ENCODE data around the gene NEK1. TPM values are rescaled to one million over a fixed set of nuclear protein-coding genes. Genes with fewer than 3 reads are reported as not detected.
"Not testable (repeated sequence)": the region's sequence is repeated elsewhere in the genome, so short reads cannot be mapped to it uniquely, and the experiment has no call there.

Gene NEK1
- total RNA-seq, 1 donor = 6.0 TPM

GRCh38 chr4:169593050-169593560, 19.3 kb downstream of the NEK1 start:
- no peaks in the 10 kb centered on the region for H3K9me3 ChIP-seq (ENCODE audit: low read depth, low read length)
- H3K4me1 ChIP-seq (ENCODE audit: insufficient read depth, low read length) = no peaks in the 10 kb centered on the region
- H3K4me3 ChIP-seq (ENCODE audit: low read length) = no peak overlapping the region
- H3K27me3 ChIP-seq (ENCODE audit: insufficient read depth, low read length) = no peaks in the 10 kb centered on the region

DNA sequence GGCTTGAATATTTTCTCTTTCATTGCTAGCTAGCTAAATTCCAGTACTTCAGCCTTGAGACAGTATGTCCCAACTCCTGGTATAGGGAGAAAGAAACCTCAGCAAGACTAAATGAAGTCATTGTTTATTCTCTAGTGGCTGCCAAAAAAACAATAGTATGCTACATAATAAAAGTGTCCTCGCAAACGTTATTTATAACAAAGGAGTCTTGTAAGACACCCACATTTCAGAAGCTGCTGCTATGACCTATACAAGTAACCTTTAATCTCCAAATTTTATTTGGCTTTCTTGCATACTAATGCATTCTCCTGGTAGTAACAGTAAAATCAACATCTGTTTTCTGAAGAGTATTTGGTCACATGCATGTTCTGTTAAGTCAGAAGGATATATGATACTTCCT, 28.8 kb downstream of the NEK1 start:
- no peak overlapping the region for H3K4me3 ChIP-seq (ENCODE audit: low read length)
- no peaks in the 10 kb centered on the region for H3K4me1 ChIP-seq (ENCODE audit: insufficient read depth, low read length)
- no peaks in the 10 kb centered on the region for H3K27me3 ChIP-seq (ENCODE audit: insufficient read depth, low read length)
- no peaks in the 10 kb centered on the region for H3K9me3 ChIP-seq (ENCODE audit: low read depth, low read length)

DNA sequence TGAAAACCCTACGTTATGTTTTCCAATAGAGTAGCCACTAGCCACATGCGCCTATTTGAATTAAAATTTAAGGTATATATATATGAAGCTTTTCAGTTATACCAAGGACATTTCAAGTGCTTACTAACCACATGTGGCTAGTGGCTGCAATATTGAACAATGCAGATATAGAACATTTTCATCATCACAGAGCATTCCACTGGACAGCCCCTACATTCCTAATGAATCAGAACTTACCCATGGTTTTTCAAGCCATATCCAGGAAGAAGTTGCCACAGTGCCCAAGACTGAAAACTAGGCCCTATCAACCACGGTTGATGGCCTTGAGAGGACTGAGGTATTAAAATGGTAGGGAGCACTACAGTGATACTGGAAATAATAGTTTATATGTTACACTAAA, 29.7 kb downstream of the NEK1 start:
- no peak overlapping the region for H3K4me3 ChIP-seq (ENCODE audit: low read length)

DNA sequence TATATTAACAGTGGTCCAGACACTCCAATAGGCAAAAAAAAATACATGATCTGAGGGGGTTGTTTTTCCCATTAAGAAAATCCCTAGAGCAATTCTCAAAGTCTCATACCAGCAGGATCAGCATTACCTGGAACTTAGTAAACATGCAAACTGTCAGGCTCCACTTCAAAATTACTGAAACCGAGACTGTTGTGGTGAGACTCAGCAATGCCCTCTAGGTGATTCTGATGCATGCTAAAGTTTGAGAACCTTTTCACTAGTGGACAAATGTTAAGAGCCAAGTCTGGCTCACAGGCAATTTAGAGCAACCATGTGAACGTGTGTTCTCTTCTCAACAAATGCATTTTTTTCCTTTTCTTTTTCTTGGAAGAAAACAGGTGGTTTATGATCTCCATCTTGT, 30.2 kb downstream of the NEK1 start:
- no peak overlapping the region for H3K4me3 ChIP-seq (ENCODE audit: low read length)
- H3K9me3 ChIP-seq (ENCODE audit: low read depth, low read length) = no peaks in the 10 kb centered on the region
- no peaks in the 10 kb centered on the region for H3K27me3 ChIP-seq (ENCODE audit: insufficient read depth, low read length)
- H3K4me1 ChIP-seq (ENCODE audit: insufficient read depth, low read length) = no peaks in the 10 kb centered on the region

More for the DNA sequence above, 29.7 kb downstream of the NEK1 start:
- Histone ChIP-seq H3K4me1 (ENCODE audit: insufficient read depth, low read length) (no peaks in the 10 kb centered on the region), H3K27me3 (ENCODE audit: insufficient read depth, low read length) (no peaks in the 10 kb centered on the region), H3K9me3 (ENCODE audit: low read depth, low read length) (no peaks in the 10 kb centered on the region)

- Histone ChIP-seq H3K27me3 (ENCODE audit: insufficient read depth, low read length) (no peaks in the 10 kb centered on the region), H3K4me3 (ENCODE audit: low read length) (no peak overlapping the region), H3K9me3 (ENCODE audit: low read depth, low read length) (no peaks in the 10 kb centered on the region), H3K4me1 (ENCODE audit: insufficient read depth, low read length) (no peaks in the 10 kb centered on the region)
Observed at GRCh38 chr4:169573889-169574288, 38.5 kb downstream of the NEK1 start.

- Histone ChIP-seq H3K4me3 (ENCODE audit: low read length) (no peak overlapping the region), H3K4me1 (ENCODE audit: insufficient read depth, low read length) (no peaks in the 10 kb centered on the region), H3K27me3 (ENCODE audit: insufficient read depth, low read length) (no peaks in the 10 kb centered on the region), H3K9me3 (ENCODE audit: low read depth, low read length) (no peaks in the 10 kb centered on the region)
Observed at GRCh38 chr4:169571435-169571834, 40.9 kb downstream of the NEK1 start.

GRCh38 chr4:169571012-169571411, 41.4 kb downstream of the NEK1 start:
- H3K9me3 ChIP-seq (ENCODE audit: low read depth, low read length); H3K4me1 ChIP-seq (ENCODE audit: insufficient read depth, low read length); H3K27me3 ChIP-seq (ENCODE audit: insufficient read depth, low read length); H3K4me3 ChIP-seq (ENCODE audit: low read length): not testable (repeated sequence)

DNA sequence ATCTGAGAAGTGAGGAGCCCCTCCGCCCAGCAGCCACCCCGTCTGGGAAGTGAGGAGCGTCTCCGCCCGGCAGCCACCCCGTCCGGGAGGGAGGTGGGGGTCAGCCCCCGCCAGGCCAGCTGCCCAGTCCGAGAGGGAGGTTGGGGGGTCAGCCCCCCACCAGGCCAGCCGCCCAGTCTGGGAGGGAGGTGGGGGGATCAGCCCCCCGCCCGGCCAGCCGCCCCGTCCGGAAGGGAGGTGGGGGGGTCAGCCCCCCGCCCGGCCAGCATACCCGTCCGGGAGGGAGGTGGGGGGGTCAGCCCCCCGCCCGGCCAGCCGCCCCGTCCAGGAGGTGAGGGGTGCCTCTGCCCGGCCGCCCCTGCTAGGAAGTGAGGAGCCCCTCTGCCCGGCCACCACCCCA, 42.1 kb downstream of the NEK1 start:
- not testable (repeated sequence) for H3K9me3 ChIP-seq (ENCODE audit: low read depth, low read length); H3K4me1 ChIP-seq (ENCODE audit: insufficient read depth, low read length); H3K27me3 ChIP-seq (ENCODE audit: insufficient read depth, low read length); H3K4me3 ChIP-seq (ENCODE audit: low read length)

GRCh38 chr4:169569188-169569587, 43.2 kb downstream of the NEK1 start:
- H3K4me1 ChIP-seq (ENCODE audit: insufficient read depth, low read length); H3K4me3 ChIP-seq (ENCODE audit: low read length); H3K9me3 ChIP-seq (ENCODE audit: low read depth, low read length); H3K27me3 ChIP-seq (ENCODE audit: insufficient read depth, low read length): not testable (repeated sequence)

GRCh38 chr4:169567916-169568315, 44.5 kb downstream of the NEK1 start:
- Histone ChIP-seq H3K9me3 (ENCODE audit: low read depth, low read length) (no peaks in the 10 kb centered on the region), H3K4me3 (ENCODE audit: low read length) (no peak overlapping the region), H3K4me1 (ENCODE audit: insufficient read depth, low read length) (no peaks in the 10 kb centered on the region), H3K27me3 (ENCODE audit: insufficient read depth, low read length) (no peaks in the 10 kb centered on the region)

- Histone ChIP-seq H3K9me3 (ENCODE audit: low read depth, low read length) (no peaks in the 10 kb centered on the region), H3K4me3 (ENCODE audit: low read length) (no peak overlapping the region), H3K27me3 (ENCODE audit: insufficient read depth, low read length) (no peaks in the 10 kb centered on the region), H3K4me1 (ENCODE audit: insufficient read depth, low read length) (no peaks in the 10 kb centered on the region)
Observed at GRCh38 chr4:169566021-169566818, 46.2 kb downstream of the NEK1 start.

DNA sequence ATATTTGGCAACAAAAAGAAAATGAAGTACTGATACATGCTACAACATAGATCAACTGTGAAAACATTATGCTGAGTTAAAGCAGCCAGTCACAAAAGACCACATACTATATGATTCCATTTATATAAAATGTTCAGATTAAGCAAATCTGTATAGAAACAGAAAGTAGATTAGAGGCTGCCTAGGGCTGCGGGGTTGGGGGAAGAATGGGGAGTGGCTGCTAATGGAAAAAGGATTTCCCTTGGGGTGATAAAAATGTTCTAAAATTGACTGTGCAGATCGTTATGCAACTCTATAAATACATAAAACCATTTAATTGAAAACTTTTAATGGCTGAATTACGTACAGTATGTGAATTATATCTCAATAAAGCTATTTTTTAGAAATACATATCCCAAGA, 46.8 kb downstream of the NEK1 start:
- H3K4me3 ChIP-seq (ENCODE audit: low read length) = no peak overlapping the region
- H3K9me3 ChIP-seq (ENCODE audit: low read depth, low read length) = no peaks in the 10 kb centered on the region
- no peaks in the 10 kb centered on the region for H3K4me1 ChIP-seq (ENCODE audit: insufficient read depth, low read length)
- no peaks in the 10 kb centered on the region for H3K27me3 ChIP-seq (ENCODE audit: insufficient read depth, low read length)

DNA sequence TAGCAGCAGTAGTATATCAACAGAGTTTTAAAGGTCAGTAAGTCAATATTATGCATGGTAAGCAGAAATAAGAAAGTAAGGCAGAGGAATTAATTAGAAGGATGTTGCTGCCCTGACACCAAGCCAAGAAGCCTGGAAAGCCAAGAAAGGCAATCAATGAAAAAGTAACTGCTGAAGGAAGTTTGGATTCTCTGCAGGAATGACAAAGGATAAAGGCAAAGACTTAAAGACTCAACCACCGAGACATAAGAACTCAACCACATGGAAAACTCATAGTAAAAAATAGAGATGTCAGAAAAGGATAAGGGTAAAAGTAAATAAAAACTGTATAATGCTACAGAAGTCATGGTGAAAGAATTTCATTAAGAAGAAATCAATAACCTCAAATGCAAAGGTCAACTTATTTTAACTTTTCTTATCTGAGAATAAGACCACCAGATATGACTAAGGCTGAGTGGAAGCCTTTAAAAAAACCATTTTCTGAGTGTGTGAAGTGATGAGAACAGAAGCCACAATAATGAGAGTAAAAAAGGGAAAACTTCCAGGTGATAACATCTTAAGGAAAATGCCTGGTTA, 55.2 kb downstream of the NEK1 start:
- Histone ChIP-seq H3K4me1 (ENCODE audit: insufficient read depth, low read length) (no peaks in the 10 kb centered on the region), H3K4me3 (ENCODE audit: low read length) (no peak overlapping the region), H3K9me3 (ENCODE audit: low read depth, low read length) (no peaks in the 10 kb centered on the region), H3K27me3 (ENCODE audit: insufficient read depth, low read length) (no peaks in the 10 kb centered on the region)

DNA sequence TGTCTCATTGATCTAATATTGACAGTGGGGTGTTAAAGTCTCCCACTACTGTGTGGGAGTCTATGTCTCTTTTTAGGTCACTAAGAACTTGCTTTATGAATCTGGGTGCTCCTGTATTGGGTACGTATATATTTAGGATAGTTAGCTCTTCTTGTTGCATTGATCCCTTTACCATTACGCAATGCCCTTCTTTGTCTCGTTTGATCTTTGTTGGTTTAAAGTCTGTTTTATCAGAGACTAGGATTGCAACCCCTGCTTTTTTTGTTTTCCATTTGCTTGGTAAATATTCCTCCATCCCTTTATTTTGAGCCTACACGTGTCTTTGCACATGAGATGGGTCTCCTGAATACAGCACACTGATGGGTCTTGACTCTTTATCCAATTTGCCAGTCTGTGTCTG, 65.8 kb downstream of the NEK1 start:
- not testable (repeated sequence) for H3K4me1 ChIP-seq (ENCODE audit: insufficient read depth, low read length); H3K4me3 ChIP-seq (ENCODE audit: low read length); H3K9me3 ChIP-seq (ENCODE audit: low read depth, low read length); H3K27me3 ChIP-seq (ENCODE audit: insufficient read depth, low read length)

DNA sequence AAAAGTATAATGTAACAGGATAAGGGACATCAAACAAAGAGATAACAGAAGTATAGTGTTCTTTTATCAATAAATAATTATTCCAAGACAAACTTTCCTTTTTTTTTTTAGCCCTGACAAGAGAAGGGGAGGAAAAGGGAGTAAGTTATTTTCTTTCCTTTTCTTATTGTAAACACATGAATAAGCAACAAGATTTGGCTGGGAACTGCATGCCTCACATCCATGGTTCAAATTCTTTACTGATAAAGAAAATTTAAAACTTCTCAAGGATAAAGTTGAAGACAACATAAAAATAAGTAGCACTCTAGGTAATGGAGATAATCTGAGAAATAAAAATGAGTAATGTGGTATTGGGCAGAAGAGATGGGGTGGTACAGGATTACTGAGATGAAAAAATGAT, 71.6 kb downstream of the NEK1 start:
- H3K4me3 ChIP-seq (ENCODE audit: low read length) = no peak overlapping the region
- no peaks in the 10 kb centered on the region for H3K4me1 ChIP-seq (ENCODE audit: insufficient read depth, low read length)
- peaks cover 6% of the 10 kb centered on the region for H3K9me3 ChIP-seq (ENCODE audit: low read depth, low read length)
- H3K27me3 ChIP-seq (ENCODE audit: insufficient read depth, low read length) = no peaks in the 10 kb centered on the region

- no peaks in the 10 kb centered on the region for H3K27me3 ChIP-seq (ENCODE audit: insufficient read depth, low read length)
- H3K4me1 ChIP-seq (ENCODE audit: insufficient read depth, low read length) = no peaks in the 10 kb centered on the region
- no peaks in the 10 kb centered on the region for H3K9me3 ChIP-seq (ENCODE audit: low read depth, low read length)
- no peak overlapping the region for H3K4me3 ChIP-seq (ENCODE audit: low read length)
Observed at GRCh38 chr4:169530048-169530447, 82.3 kb downstream of the NEK1 start.
